HCT116 (cell line): ENCODE measurements around the gene MCOLN1.

ENCODE experiments used
- CTCF ChIP-seq, 3 experiments: fragments of 200-600 bp in 1 of 3; sonication (generic) in 1 of 3; IDR thresholded peaks in 2 of 3; conservative IDR thresholded peaks in 1 of 3; 2 replicates each; pipeline ENCODE4 v1.5.1; 2012 to 2017; ENCODE audit warnings: low read depth in 2 of 3, low read length in 2 of 3, antibody characterized with exemption in 1 of 3, borderline replicate concordance in 1 of 3, control low read depth in 1 of 3, mild to moderate bottlenecking in 1 of 3, mixed read lengths in 1 of 3, mixed run types in 1 of 3, moderate library complexity in 1 of 3; ENCODE audit not compliant: insufficient read depth in 1 of 3
- EGR1 ChIP-seq: IDR thresholded peaks from 2 replicates; pipeline ENCODE4 v1.6.1; 2012; ENCODE audit warnings: low read depth
- EZH2 ChIP-seq: fragments of 200-600 bp; sonication (generic); IDR thresholded peaks from 2 replicates; pipeline ENCODE4 v1.6.1; 2017; ENCODE audit warnings: antibody characterized with exemption, mixed run types
- JUND ChIP-seq: IDR thresholded peaks from 2 replicates; pipeline ENCODE4 v1.6.1; 2012
- POLR2A ChIP-seq: IDR thresholded peaks from 2 replicates; pipeline ENCODE4 v1.7.0; 2011; ENCODE audit warnings: borderline replicate concordance; ENCODE audit not compliant: insufficient read depth, insufficient read length; ENCODE audit errors: extremely low read depth
- POLR2AphosphoS5 ChIP-seq: IDR thresholded peaks from 2 replicates; pipeline ENCODE4 v1.6.1; 2011; ENCODE audit warnings: mild to moderate bottlenecking, low read depth, low read length, moderate library complexity
- SIN3A ChIP-seq: IDR thresholded peaks from 2 replicates; pipeline ENCODE4 v1.6.1; 2012; ENCODE audit warnings: low read depth
- SP1 ChIP-seq: IDR thresholded peaks from 2 replicates; pipeline ENCODE4 v1.6.1; 2012; ENCODE audit warnings: low read depth
- SRF ChIP-seq: IDR thresholded peaks from 2 replicates; pipeline ENCODE4 v1.6.1; 2012; ENCODE audit warnings: low read depth
- TCF7L2 ChIP-seq: IDR thresholded peaks from 2 replicates; pipeline ENCODE4 v1.7.0; 2011; ENCODE audit warnings: borderline replicate concordance, inconsistent platforms; ENCODE audit not compliant: insufficient read depth, insufficient read length; ENCODE audit errors: extremely low read depth
- YY1 ChIP-seq: IDR thresholded peaks from 2 replicates; pipeline ENCODE4 v1.6.1; 2011; ENCODE audit warnings: low read length, low read depth, moderate library complexity, mild to moderate bottlenecking; ENCODE audit not compliant: insufficient replicate concordance; ENCODE audit errors: extremely low read depth
- ZNF274 ChIP-seq: fragments of 200-500 bp; sonication (Bioruptor generic); IDR thresholded peaks from 2 replicates; pipeline ENCODE4 v1.6.1; 2014; ENCODE audit warnings: mild to moderate bottlenecking, low read depth, low read length, inconsistent platforms
- TF ChIP-seq, protein P1 (sequence below): IDR thresholded peaks from 2 replicates; pipeline ENCODE4 v1.6.1; 2012

GRCh38 chr19:7512400-7512851 is 10.0 kb upstream of the MCOLN1 start:
- TF ChIP-seq EGR1, result no peak
- TF ChIP-seq CTCF (IDR thresholded peaks at IDR 0.05 in 2 of 3, conservative IDR thresholded peaks at IDR 0.05 in 1 of 3; ENCODE audit: borderline replicate concordance in 1 of 3, insufficient read depth in 1 of 3, low read depth in 2 of 3, low read length in 2 of 3), result no peak
- peak; percentile 62 for TF ChIP-seq POLR2A
- no peak for TF ChIP-seq SIN3A
- TF ChIP-seq, protein P1, sequence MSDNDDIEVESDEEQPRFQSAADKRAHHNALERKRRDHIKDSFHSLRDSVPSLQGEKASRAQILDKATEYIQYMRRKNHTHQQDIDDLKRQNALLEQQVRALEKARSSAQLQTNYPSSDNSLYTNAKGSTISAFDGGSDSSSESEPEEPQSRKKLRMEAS, result no peak
- TF ChIP-seq POLR2AphosphoS5, result no peak
- TF ChIP-seq EZH2, result no peak
- TF ChIP-seq JUND, result no peak
- no peak for TF ChIP-seq ZNF274
- no peak for TF ChIP-seq SRF
- no peak for TF ChIP-seq YY1
- TF ChIP-seq TCF7L2, result no peak
- TF ChIP-seq SP1, result no peak
